H9 (cell line): Measurements from ENCODE around the gene NCKAP5. TPM values are rescaled to one million over a fixed set of nuclear protein-coding genes. Genes with fewer than 3 reads are reported as not detected.

Experiments used
- DNase-seq: peaks from one replicate; pipeline ENCODE4 v3.0.0-alpha.2; 2017
- H2AFZ ChIP-seq: one replicate; pipeline ENCODE4 v1.6.1; 2013; ENCODE audit warnings: mild to moderate bottlenecking, low read length, control low read depth, moderate library complexity
- H2AK5ac ChIP-seq: 2 replicates; pipeline ENCODE4 v1.6.1; 2013; ENCODE audit warnings: low read length, control low read depth, mixed read lengths; ENCODE audit not compliant: insufficient read length
- H2BK120ac ChIP-seq: one replicate; pipeline ENCODE4 v1.6.1; 2013; ENCODE audit warnings: low read depth, mild to moderate bottlenecking, low read length, control low read depth, inconsistent platforms; ENCODE audit not compliant: poor library complexity, severe bottlenecking
- H2BK12ac ChIP-seq: 2 replicates; pipeline ENCODE4 v1.6.1; 2013; ENCODE audit warnings: low read length, control low read depth, mixed read lengths, low read depth; ENCODE audit not compliant: insufficient read length
- H2BK15ac ChIP-seq: 2 replicates; pipeline ENCODE4 v1.6.1; 2013; ENCODE audit warnings: low read depth, low read length, control low read depth
- H2BK20ac ChIP-seq: one replicate; pipeline ENCODE4 v1.6.1; 2013; ENCODE audit warnings: low read depth, mild to moderate bottlenecking, low read length, control low read depth, inconsistent platforms; ENCODE audit not compliant: poor library complexity, severe bottlenecking
- H2BK5ac ChIP-seq: 2 replicates; pipeline ENCODE4 v1.6.1; 2013; ENCODE audit warnings: low read length, control low read depth, mixed read lengths; ENCODE audit not compliant: insufficient read length
- H3K14ac ChIP-seq: 2 replicates; pipeline ENCODE4 v1.6.1; 2013; ENCODE audit warnings: low read length, control low read depth; ENCODE audit not compliant: insufficient read depth
- H3K18ac ChIP-seq: 2 replicates; pipeline ENCODE4 v1.6.1; 2013; ENCODE audit warnings: low read depth, mild to moderate bottlenecking, mixed read lengths, low read length, control low read depth; ENCODE audit not compliant: insufficient read length
- H3K23ac ChIP-seq: 2 replicates; pipeline ENCODE4 v1.6.1; 2013; ENCODE audit warnings: low read length, control low read depth, mixed read lengths, low read depth; ENCODE audit not compliant: insufficient read length
- H3K23me2 ChIP-seq: 2 replicates; pipeline ENCODE4 v1.6.1; 2013; ENCODE audit warnings: low read depth, mild to moderate bottlenecking, mixed read lengths, low read length, control low read depth; ENCODE audit not compliant: insufficient read length, poor library complexity, severe bottlenecking
- H3K27ac ChIP-seq: 2 replicates; pipeline ENCODE4 v1.5.1; 2013; ENCODE audit warnings: low read length, control low read depth, mixed read lengths, low read depth; ENCODE audit not compliant: insufficient read length
- H3K27me3 ChIP-seq: 2 replicates; pipeline ENCODE4 v1.6.1; 2013; ENCODE audit warnings: low read length, control low read depth, inconsistent platforms; ENCODE audit not compliant: insufficient read depth
- H3K4ac ChIP-seq: 2 replicates; pipeline ENCODE4 v1.6.1; 2013; ENCODE audit warnings: low read depth, mild to moderate bottlenecking, control low read depth, inconsistent platforms, low read length, moderate library complexity
- H3K4me1 ChIP-seq: 2 replicates; pipeline ENCODE4 v1.6.1; 2013; ENCODE audit warnings: low read length, control low read depth, inconsistent platforms; ENCODE audit not compliant: insufficient read depth
- H3K4me2 ChIP-seq: 2 replicates; pipeline ENCODE4 v1.6.1; 2013; ENCODE audit warnings: low read length, control low read depth, mixed read lengths; ENCODE audit not compliant: insufficient read length, insufficient read depth
- H3K56ac ChIP-seq: 2 replicates; pipeline ENCODE4 v1.6.1; 2013; ENCODE audit warnings: low read depth, mild to moderate bottlenecking, mixed read lengths, low read length, control low read depth; ENCODE audit not compliant: insufficient read length
- H3K79me1 ChIP-seq: 2 replicates; pipeline ENCODE4 v1.6.1; 2013; ENCODE audit warnings: low read depth, mild to moderate bottlenecking, moderate library complexity, low read length, control low read depth, inconsistent platforms; ENCODE audit not compliant: insufficient read depth, poor library complexity, severe bottlenecking
- H3K79me2 ChIP-seq: 2 replicates; pipeline ENCODE4 v1.6.1; 2013; ENCODE audit warnings: low read length, control low read depth, inconsistent platforms; ENCODE audit not compliant: insufficient read depth
- H3K9ac ChIP-seq: 2 replicates; pipeline ENCODE4 v1.6.1; 2013; ENCODE audit warnings: low read length, control low read depth, mixed read lengths; ENCODE audit not compliant: insufficient read length; ENCODE audit errors: extremely low read depth
- H3K9me3 ChIP-seq: one replicate; pipeline ENCODE4 v1.6.1; 2013; ENCODE audit warnings: low read depth, low read length, inconsistent platforms; ENCODE audit not compliant: control insufficient read depth
- H3T11ph ChIP-seq: one replicate; pipeline ENCODE4 v1.6.1; 2013; ENCODE audit warnings: mild to moderate bottlenecking, low read length, control low read depth, inconsistent platforms
- H4K20me1 ChIP-seq: one replicate; pipeline ENCODE4 v1.6.1; 2013; ENCODE audit not compliant: control insufficient read depth, insufficient read length, insufficient read depth
- H4K5ac ChIP-seq: 2 replicates; pipeline ENCODE4 v1.6.1; 2013; ENCODE audit warnings: low read depth, mild to moderate bottlenecking, mixed read lengths, low read length, control low read depth; ENCODE audit not compliant: insufficient read length
- H4K8ac ChIP-seq: replicated peaks from 2 replicates; pipeline ENCODE4 v1.6.1; 2013; ENCODE audit warnings: low read length, control low read depth, mixed read lengths, low read depth; ENCODE audit not compliant: insufficient read length
- H4K91ac ChIP-seq: 2 replicates; pipeline ENCODE4 v1.6.1; 2013; ENCODE audit warnings: low read depth, mild to moderate bottlenecking, moderate library complexity, mixed read lengths, low read length, control low read depth; ENCODE audit not compliant: insufficient read length
- H3K27ac Mint-ChIP-seq, 3 experiments: 2 replicates in 2 of 3; 3 replicates in 1 of 3; pipeline ENCODE4 v1.8.0; 2020 to 2021; ENCODE audit warnings: mixed read lengths in 3 of 3, mild to moderate bottlenecking in 1 of 3, moderate library complexity in 1 of 3
- H3K27me3 Mint-ChIP-seq: 2 replicates; pipeline ENCODE4 v1.8.0; 2021; ENCODE audit warnings: low read depth, mild to moderate bottlenecking, moderate library complexity, mixed read lengths
- H3K36me3 Mint-ChIP-seq, 3 experiments: 2 replicates in 2 of 3; 3 replicates in 1 of 3; pipeline ENCODE4 v1.8.0; 2020 to 2021; ENCODE audit warnings: low read depth in 3 of 3, mixed read lengths in 3 of 3; ENCODE audit not compliant: insufficient read depth in 1 of 3
- H3K4me1 Mint-ChIP-seq, 2 experiments: 2 replicates each; pipeline ENCODE4 v1.8.0; 2020; ENCODE audit warnings: mixed read lengths in 2 of 2
- H3K4me3 Mint-ChIP-seq, 2 experiments: 2 replicates in 1 of 2; 3 replicates in 1 of 2; pipeline ENCODE4 v1.8.0; 2020 to 2021; ENCODE audit warnings: mild to moderate bottlenecking in 2 of 2, mixed read lengths in 2 of 2, moderate library complexity in 1 of 2
- H3K9me3 Mint-ChIP-seq, 2 experiments: 2 replicates in 1 of 2; 3 replicates in 1 of 2; pipeline ENCODE4 v1.8.0; 2020; ENCODE audit warnings: mild to moderate bottlenecking in 2 of 2, mixed read lengths in 2 of 2, moderate library complexity in 1 of 2
- WGBS: extraction: QIAGEN DNeasy Blood & Tissue Kit; methylation state at CpG from one replicate; pipeline ENCODE4 v1.1.7; 2013; ENCODE audit warnings: missing lambda C conversion rate, low lambda C conversion rate, mixed read lengths; ENCODE audit not compliant: insufficient read length; ENCODE audit errors: extremely low coverage; 5-methylcytosine and 5-hydroxymethylcytosine counted together
- total RNA-seq: library from RNA; stranded (reverse); gene quantifications from 2 replicates; pipeline ENCODE4 v1.2.1, GENCODE V29; 2021
- TF ChIP-seq, protein P1 (sequence below): fragments of 200-600 bp; sonication (generic); conservative IDR thresholded peaks from 3 replicates; pipeline ENCODE4 v1.8.0; 2021; ENCODE audit warnings: antibody characterized with exemption, mild to moderate bottlenecking

Gene NCKAP5
- total RNA-seq, 1 experiment from 2014 or later, result 0.26 TPM

DNA sequence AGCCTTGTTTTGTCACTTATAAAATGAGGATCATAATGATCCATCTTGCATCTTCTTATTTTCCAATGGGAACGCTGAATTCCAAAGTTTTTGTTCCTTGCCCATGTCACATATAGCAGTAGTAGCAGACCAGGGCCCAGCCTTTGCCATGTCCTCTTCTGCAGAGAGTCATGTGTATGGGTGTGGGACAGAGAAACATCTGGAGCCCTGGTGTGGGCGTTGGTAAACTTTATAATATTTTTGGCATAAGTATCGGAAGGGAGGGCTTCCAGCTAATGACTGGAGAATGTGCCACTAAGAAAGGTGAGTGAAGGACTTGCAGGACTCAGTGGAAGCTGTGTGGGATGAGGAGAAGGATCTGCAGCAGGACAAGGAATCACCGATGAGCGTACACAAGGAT is 157.2 kb downstream of the NCKAP5 start:
- no peak overlapping the region for H3K4ac ChIP-seq
- no peak overlapping the region for H3K9ac ChIP-seq
- no peak overlapping the region for H4K91ac ChIP-seq
- no peak overlapping the region for H2AFZ ChIP-seq
- peaks cover 19% of the 10 kb centered on the region for H3K27me3 Mint-ChIP-seq
- H4K8ac ChIP-seq, result no peak overlapping the region
- H3K4me2 ChIP-seq, result no peak overlapping the region
- H2BK20ac ChIP-seq, result no peak overlapping the region
- H3K4me1 Mint-ChIP-seq, result peaks cover 11 to 14% of the 10 kb centered on the region in 2 experiments
- H3K9me3 ChIP-seq, result no peaks in the 10 kb centered on the region
- no peak overlapping the region for H2BK120ac ChIP-seq
- H3K14ac ChIP-seq, result no peak overlapping the region
- TF ChIP-seq, protein P1, sequence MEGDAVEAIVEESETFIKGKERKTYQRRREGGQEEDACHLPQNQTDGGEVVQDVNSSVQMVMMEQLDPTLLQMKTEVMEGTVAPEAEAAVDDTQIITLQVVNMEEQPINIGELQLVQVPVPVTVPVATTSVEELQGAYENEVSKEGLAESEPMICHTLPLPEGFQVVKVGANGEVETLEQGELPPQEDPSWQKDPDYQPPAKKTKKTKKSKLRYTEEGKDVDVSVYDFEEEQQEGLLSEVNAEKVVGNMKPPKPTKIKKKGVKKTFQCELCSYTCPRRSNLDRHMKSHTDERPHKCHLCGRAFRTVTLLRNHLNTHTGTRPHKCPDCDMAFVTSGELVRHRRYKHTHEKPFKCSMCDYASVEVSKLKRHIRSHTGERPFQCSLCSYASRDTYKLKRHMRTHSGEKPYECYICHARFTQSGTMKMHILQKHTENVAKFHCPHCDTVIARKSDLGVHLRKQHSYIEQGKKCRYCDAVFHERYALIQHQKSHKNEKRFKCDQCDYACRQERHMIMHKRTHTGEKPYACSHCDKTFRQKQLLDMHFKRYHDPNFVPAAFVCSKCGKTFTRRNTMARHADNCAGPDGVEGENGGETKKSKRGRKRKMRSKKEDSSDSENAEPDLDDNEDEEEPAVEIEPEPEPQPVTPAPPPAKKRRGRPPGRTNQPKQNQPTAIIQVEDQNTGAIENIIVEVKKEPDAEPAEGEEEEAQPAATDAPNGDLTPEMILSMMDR, result no peak
- no peak overlapping the region for H3K27ac ChIP-seq
- peak overlapping the region in 1 of 3 experiments; percentile 23; a peak in 1 of 7 replicates for H3K27ac Mint-ChIP-seq
- H2BK15ac ChIP-seq, result no peak overlapping the region
- no peak overlapping the region for H2BK5ac ChIP-seq
- H4K5ac ChIP-seq, result no peak overlapping the region
- H3T11ph ChIP-seq, result no peak overlapping the region
- no peaks in the 10 kb centered on the region for H3K79me1 ChIP-seq
- H3K18ac ChIP-seq, result no peak overlapping the region
- no peak overlapping the region for H3K4me3 Mint-ChIP-seq
- DNase-seq, result no peak
- H3K9me3 Mint-ChIP-seq, result no peaks in the 10 kb centered on the region
- WGBS, result no CpG with 5 or more reads among the region's 5 CpGs
- H4K20me1 ChIP-seq, result no peaks in the 10 kb centered on the region
- H3K79me2 ChIP-seq, result no peaks in the 10 kb centered on the region
- H3K36me3 Mint-ChIP-seq, result no peaks in the 10 kb centered on the region
- no peak overlapping the region for H2AK5ac ChIP-seq
- H2BK12ac ChIP-seq, result no peak overlapping the region
- H3K4me1 ChIP-seq, result no peaks in the 10 kb centered on the region
- no peak overlapping the region for H3K56ac ChIP-seq
- no peak overlapping the region for H3K23ac ChIP-seq
- H3K27me3 ChIP-seq, result no peaks in the 10 kb centered on the region
- no peaks in the 10 kb centered on the region for H3K23me2 ChIP-seq
